ENCODE measurements around the gene FAM9C. TPM values are rescaled to one million over a fixed set of nuclear protein-coding genes. Genes with fewer than 3 reads are reported as not detected.
A peak's percentile ranks its signal among the peaks of the same experiment; 100 is the strongest.

The FAM9C gene
- not detected in 2 replicates for total RNA-seq (2011; cell fraction: chromatin; rRNA removed; ENCODE audit: low replicate concordance)
- total RNA-seq (2011; cell fraction: nucleolus; rRNA removed), result not detected in 2 replicates
- total RNA-seq (2011; cell fraction: nucleoplasm; rRNA removed), result not detected in 2 replicates
- total RNA-seq (2014; rRNA removed) (not detected in 2 replicates), total RNA-seq (2014; rRNA removed; fragmentation: Illumina TruSeq; extraction: Trizol) (not detected in 2 replicates), total RNA-seq (2015; rRNA removed; fragmentation: Illumina TruSeq; extraction: Trizol) (not detected in 2 replicates), total RNA-seq (2021) (not detected in 2 replicates), polyA plus RNA-seq (2011; rRNA removed) (not detected in 2 replicates), polyA plus RNA-seq (2014; fragmentation: Illumina TruSeq; extraction: Trizol) (not detected in 2 replicates), polyA plus RNA-seq (2014; fragmentation: Nextera tagmentation; extraction: Ambion mirVana) (not detected), polyA plus RNA-seq (2014; rRNA removed) (not detected in 2 replicates), polyA minus RNA-seq (2011; rRNA and poly(A)+ RNA removed) (not detected in 2 replicates), Bru-seq, nascent RNA (percentile 17 among the genes with signal in this experiment), BruChase-seq, experiment 1, labeled RNA remaining after a 2-hour chase (not detected), BruChase-seq, experiment 2, labeled RNA remaining after a 6-hour chase (percentile 9 among the genes with signal in this experiment)
- polyA plus RNA-seq (2011; cell fraction: cytosol; rRNA removed), result not detected in 2 replicates
- polyA plus RNA-seq (2011; cell fraction: nucleus; rRNA removed), result not detected in 2 replicates
- not detected in 2 replicates for polyA plus RNA-seq (2012)
- polyA minus RNA-seq (2011; cell fraction: cytosol; rRNA and poly(A)+ RNA removed), result not detected in 2 replicates
- polyA minus RNA-seq (2011; cell fraction: nucleus; rRNA and poly(A)+ RNA removed), result not detected in 2 replicates
- long read RNA-seq, experiment 1, result 0 reads
- long read RNA-seq, experiment 2, result 0 reads
- long read RNA-seq, experiment 3, result 0 reads

DNA sequence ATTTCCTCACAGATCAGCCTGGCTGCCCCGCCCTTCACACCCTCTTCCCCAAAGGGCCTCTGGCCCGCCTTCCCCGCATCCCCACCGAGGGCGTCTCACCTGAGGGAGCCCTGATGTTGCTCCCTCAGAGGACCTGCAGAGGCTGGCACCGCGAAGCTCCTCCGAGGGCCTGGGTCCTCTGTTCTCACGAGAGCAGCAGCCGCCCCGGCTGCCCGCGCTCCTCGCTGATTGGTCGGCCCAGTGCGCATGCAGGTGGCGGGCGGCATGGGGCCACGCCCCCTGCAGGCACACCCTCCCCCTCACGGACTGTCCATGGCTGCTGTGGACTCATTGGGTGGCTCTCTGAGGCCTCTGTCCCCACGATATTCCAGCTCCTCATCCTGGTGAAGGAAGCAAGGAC, at the start of gene FAM9C:
Gene FAM9C (minus strand): TSS at position 180 of the 400 bp plus-strand sequence. CDS start 831 bp downstream, outside the sequence.
- DNase-seq (ENCODE audit: extremely low read depth in 1 of 4, low spot score in 3 of 4) (no peak), FAIRE-seq (no peak), ATAC-seq (no peak)
- H4K20me1 ChIP-seq (replicated peaks; ENCODE audit: control insufficient read depth, insufficient read depth, low read length), result no peaks in the 10 kb centered on the region
- 91% methylated on average over 14 of the region's 21 CpGs for WGBS (ENCODE audit: insufficient coverage, low coverage, missing lambda C conversion rate)
- BruUV-seq (replicated peaks), result no TSS peak
- no peak within 1 kb of the TSS for H3K4me3 ChIP-seq
- H3K79me2 ChIP-seq (ENCODE audit: control insufficient read depth, insufficient read depth, low read length), result no peaks in the 10 kb centered on the region
- no peaks in the 10 kb centered on the region for H3K9me3 ChIP-seq (replicated peaks; ENCODE audit: control insufficient read depth, insufficient read depth, low read depth, low read length)
- no peak within 1 kb of the TSS for H3K4me2 ChIP-seq (ENCODE audit: insufficient read depth, low read length)
- intact Hi-C loops (cut with micrococcal nuclease), result no loop called here
- ChIA-PET POLR2A (no interaction called here), CTCF (ENCODE audit: low intra/inter-chr PET ratio) (no interaction called here)
- no peaks in the 10 kb centered on the region for H3K36me3 ChIP-seq (ENCODE audit: control insufficient read depth, insufficient read depth, low read length)
- H3K27ac ChIP-seq (ENCODE audit: extremely low read depth, low read depth, low read length), result no peak within 1 kb of the TSS
- no peaks in the 10 kb centered on the region for H3K27me3 ChIP-seq (ENCODE audit: control insufficient read depth in 2 of 2, insufficient read depth in 2 of 2, low read length in 2 of 2)
- no peaks in the 10 kb centered on the region for H3K9me1 ChIP-seq (ENCODE audit: control insufficient read depth, insufficient read depth, low read length)
- H2AFZ ChIP-seq (ENCODE audit: low read depth, low read length), result no peak within 1 kb of the TSS
- H3K9ac ChIP-seq (ENCODE audit: insufficient read depth in 1 of 2, low read depth in 2 of 2, low read length in 2 of 2), result no peak within 1 kb of the TSS
- no peak for TF ChIP-seq HDAC2 (IDR thresholded peaks at IDR 0.05)
- TF ChIP-seq ZNF280B (CRISPR knock-in tag; IDR thresholded peaks at IDR 0.05), result no peak
- no peak for TF ChIP-seq CBFA2T2 (conservative IDR thresholded peaks at IDR 0.05)
- 0 out of 2 replicates have a peak, but pooled peaks have one; percentile 20 for TF ChIP-seq ZBTB33 (CRISPR knock-in tag; IDR thresholded peaks at IDR 0.05)
- in situ Hi-C loops (cut with MboI), result no loop called here
- H3K4me1 ChIP-seq (replicated peaks in 1 of 2; ENCODE audit: control insufficient read depth in 2 of 2, insufficient read depth in 2 of 2, low read length in 2 of 2), result peaks cover 0 to 9% of the 10 kb centered on the region in 2 experiments; a peak in 2 of 5 replicates
